Measurements from ENCODE around the gene ZNF304. TPM values are rescaled to one million over a fixed set of nuclear protein-coding genes. Genes with fewer than 3 reads are reported as not detected.

Gene ZNF304
- total and polyA plus RNA-seq, 2 of the 13 experiments (the other 11 are each of a cell fraction or from before 2014, with no cell fraction given): 3.4 to 8.0 TPM

GRCh38 chr19:57389730-57390598 is 38.9 kb downstream of the ZNF304 start, which contains the start of gene ZNF548 (continued):
- TF ChIP-seq ZNF563 (CRISPR knock-in tag; IDR thresholded peaks at IDR 0.05) (no peak; the same call in 1 of the 2 replicates), NCOA5 (CRISPR knock-in tag; IDR thresholded peaks at IDR 0.05) (no peak), ZNF354B (CRISPR knock-in tag; IDR thresholded peaks at IDR 0.05) (peak; percentile 93; the same call in 1 of the 2 replicates), POGZ (CRISPR knock-in tag; IDR thresholded peaks at IDR 0.05) (peak; percentile 89), SRSF9 (IDR thresholded peaks at IDR 0.05; ENCODE audit: borderline replicate concordance, insufficient read depth, low read depth, low read length, poor library complexity, severe bottlenecking) (no peak), ZFP41 (CRISPR knock-in tag; IDR thresholded peaks at IDR 0.05; ENCODE audit: borderline replicate concordance) (no peak), REPIN1 (CRISPR knock-in tag; IDR thresholded peaks at IDR 0.05; ENCODE audit: borderline replicate concordance, low read depth) (no peak), IRF2 (CRISPR knock-in tag; IDR thresholded peaks at IDR 0.05) (peak; percentile 99), ZBTB43 (CRISPR knock-in tag; conservative IDR thresholded peaks at IDR 0.05) (no peak), ZFX (CRISPR knock-in tag; IDR thresholded peaks at IDR 0.05; ENCODE audit: low read depth) (peak; percentile 93), SOX6 (IDR thresholded peaks at IDR 0.05) (no peak), SOX6 (CRISPR knock-in tag; IDR thresholded peaks at IDR 0.05) (peak; percentile 59), HCFC1 (IDR thresholded peaks at IDR 0.05; ENCODE audit: low read depth, low read length) (peak; percentile 87), IRX3 (CRISPR knock-in tag; IDR thresholded peaks at IDR 0.05; ENCODE audit: borderline replicate concordance, low read depth) (peak; percentile 66; the same call in 1 of the 2 replicates), ZBTB49 (CRISPR knock-in tag; IDR thresholded peaks at IDR 0.05; ENCODE audit: borderline replicate concordance) (no peak), ZNF263 (CRISPR knock-in tag; IDR thresholded peaks at IDR 0.05) (no peak), ZSCAN9 (CRISPR knock-in tag; IDR thresholded peaks at IDR 0.05; ENCODE audit: borderline replicate concordance) (no peak; the same call in 1 of the 2 replicates), ZNF552 (CRISPR knock-in tag; IDR thresholded peaks at IDR 0.05; ENCODE audit: borderline replicate concordance) (peak; percentile 72; the same call in 1 of the 2 replicates), ZNF280B (CRISPR knock-in tag; IDR thresholded peaks at IDR 0.05; ENCODE audit: borderline replicate concordance) (peak; percentile 90), ZNF225 (CRISPR knock-in tag; IDR thresholded peaks at IDR 0.05) (peak; percentile 47; the same call in 1 of the 2 replicates), ZHX1 (CRISPR knock-in tag; IDR thresholded peaks at IDR 0.05; ENCODE audit: low read depth) (peak; percentile 98)

All from HepG2 (cell line).